Mesothelial cell of epicardium (in vitro differentiated cells): ENCODE measurements around the gene VCP. TPM values are rescaled to one million over a fixed set of nuclear protein-coding genes. Genes with fewer than 3 reads are reported as not detected.
A peak's percentile ranks its signal among the peaks of the same experiment; 100 is the strongest.

Experiments used
- DNase-seq, 2 experiments: peaks; one replicate each; pipeline ENCODE4 v3.0.0; 2021; ENCODE audit warnings: low spot score in 2 of 2; ENCODE audit not compliant: unreplicated experiment in 2 of 2
- H3K27ac Mint-ChIP-seq: 2 replicates; pipeline ENCODE4 v1.8.0; 2021; ENCODE audit warnings: mixed read lengths
- H3K27me3 Mint-ChIP-seq: 2 replicates; pipeline ENCODE4 v1.8.0; 2021; ENCODE audit warnings: low read depth, mixed read lengths
- H3K36me3 Mint-ChIP-seq: 2 replicates; pipeline ENCODE4 v1.8.0; 2021; ENCODE audit warnings: mixed read lengths
- H3K4me1 Mint-ChIP-seq: 2 replicates; pipeline ENCODE4 v1.8.0; 2021; ENCODE audit warnings: mixed read lengths
- H3K4me3 Mint-ChIP-seq: 2 replicates; pipeline ENCODE4 v1.8.0; 2021; ENCODE audit warnings: mild to moderate bottlenecking, moderate library complexity, mixed read lengths
- H3K9me3 Mint-ChIP-seq: 2 replicates; pipeline ENCODE4 v1.8.0; 2021; ENCODE audit warnings: mixed read lengths
- CTCF ChIP-seq: fragments of 200-600 bp; sonication (generic); IDR thresholded peaks from one replicate; pipeline ENCODE4 v1.5.0; 2021; ENCODE audit warnings: antibody characterized with exemption; ENCODE audit not compliant: unreplicated experiment
- total RNA-seq: library from RNA; stranded (reverse); gene quantifications from 3 replicates; pipeline ENCODE4 v1.2.1, GENCODE V29; 2021

The VCP gene
- total RNA-seq, 1 donor from 2014 or later: 317 TPM

GRCh38 chr9:35105126-35105525 lies 32.7 kb upstream of the VCP start:
- H3K9me3 Mint-ChIP-seq: no peaks in the 10 kb centered on the region
- no peak for TF ChIP-seq CTCF
- no peak for DNase-seq
- H3K36me3 Mint-ChIP-seq: peaks cover 15% of the 10 kb centered on the region
- H3K27ac Mint-ChIP-seq: no peak overlapping the region
- peaks cover 28% of the 10 kb centered on the region for H3K4me1 Mint-ChIP-seq
- no peaks in the 10 kb centered on the region for H3K27me3 Mint-ChIP-seq
- H3K4me3 Mint-ChIP-seq: no peak overlapping the region

GRCh38 chr9:35104586-35104985 lies 32.2 kb upstream of the VCP start:
- peaks cover 15% of the 10 kb centered on the region for H3K36me3 Mint-ChIP-seq
- H3K9me3 Mint-ChIP-seq: no peaks in the 10 kb centered on the region
- no peaks in the 10 kb centered on the region for H3K27me3 Mint-ChIP-seq
- H3K4me3 Mint-ChIP-seq: no peak overlapping the region
- TF ChIP-seq CTCF: no peak
- DNase-seq: no peak
- H3K27ac Mint-ChIP-seq: no peak overlapping the region
- H3K4me1 Mint-ChIP-seq: peaks cover 25% of the 10 kb centered on the region

- H3K4me3 Mint-ChIP-seq: peak overlapping the region; percentile 98
- H3K9me3 Mint-ChIP-seq: no peaks in the 10 kb centered on the region
- peaks cover 23% of the 10 kb centered on the region for H3K4me1 Mint-ChIP-seq
- DNase-seq: no peak
- TF ChIP-seq CTCF: no peak
- H3K27me3 Mint-ChIP-seq: no peaks in the 10 kb centered on the region
- H3K36me3 Mint-ChIP-seq: peaks cover 18% of the 10 kb centered on the region
- peak overlapping the region; percentile 98 for H3K27ac Mint-ChIP-seq
Observed at GRCh38 chr9:35103660-35104191, 31.3 kb upstream of the VCP start.

- no peaks in the 10 kb centered on the region for H3K9me3 Mint-ChIP-seq
- peak within 1 kb of the TSS; percentile 98 for H3K27ac Mint-ChIP-seq
Observed at GRCh38 chr9:35102769-35103659, 30.6 kb upstream of the VCP start, which contains the start of gene STOML2. STOML2 (minus strand) TSS chr9:35103131; CDS start chr9:35103094, 37 bp downstream.

GRCh38 chr9:35102465-35102768 lies 30.0 kb upstream of the VCP start:
- peaks cover 19% of the 10 kb centered on the region for H3K36me3 Mint-ChIP-seq
- peak overlapping the region; percentile 98 for H3K27ac Mint-ChIP-seq
- H3K4me1 Mint-ChIP-seq: peaks cover 23% of the 10 kb centered on the region
- H3K27me3 Mint-ChIP-seq: no peaks in the 10 kb centered on the region
- TF ChIP-seq CTCF: no peak
- H3K9me3 Mint-ChIP-seq: no peaks in the 10 kb centered on the region
- peak overlapping the region; percentile 98 for H3K4me3 Mint-ChIP-seq
- no peak for DNase-seq

More at GRCh38 chr9:35102769-35103659, 30.6 kb upstream of the VCP start, which contains the start of gene STOML2:
- no peaks in the 10 kb centered on the region for H3K27me3 Mint-ChIP-seq
- H3K4me3 Mint-ChIP-seq: peak within 1 kb of the TSS; percentile 98
- TF ChIP-seq CTCF: no peak
- DNase-seq: peak; percentile 80 to 90
- H3K36me3 Mint-ChIP-seq: peaks cover 19% of the 10 kb centered on the region
- H3K4me1 Mint-ChIP-seq: peaks cover 23% of the 10 kb centered on the region
